HCT116 (cell line): ENCODE measurements around the gene CD93. TPM values are rescaled to one million over a fixed set of nuclear protein-coding genes. Genes with fewer than 3 reads are reported as not detected.

Source experiments
- ATAC-seq: fragments of 200-7000 bp; cut with Tn5 transposase; 2 replicates; pipeline ENCODE4 v1.9.1; 2020; ENCODE audit warnings: mild to moderate bottlenecking, moderate library complexity
- BruUV-seq: library from RNA; stranded (reverse); fragments of 400-500 nt; replicated peaks from 2 replicates; lab custom pipeline; 2021; lab: Mats Ljungman, UMichigan
- CTCF ChIA-PET: fragments of 300-600 bp; sonication (Branson Sonifier 250); formaldehyde crosslinking; loops from one replicate; lab custom pipeline; 2021; ENCODE audit warnings: antibody characterized with exemption; lab: Charles Lee
- POLR2A ChIA-PET: fragments of 300-600, 350-600 bp; sonication (Branson Sonifier 250); formaldehyde crosslinking; loops from one replicate; lab custom pipeline; 2021; ENCODE audit warnings: antibody characterized with exemption; lab: Charles Lee
- RAD21 ChIA-PET, 2 experiments: fragments of 300-600 bp; sonication (Branson Sonifier 250); formaldehyde crosslinking; loops; one replicate each; lab custom pipeline; 2023; ENCODE audit warnings: low total read pairs in 2 of 2; ENCODE audit not compliant: uncharacterized antibody in 2 of 2, unreplicated experiment in 2 of 2, low non-redundant PET in 1 of 2; lab: Charles Lee
- DNase-seq: peaks from one replicate; pipeline ENCODE4 v3.0.0-alpha.2; 2010; ENCODE audit warnings: low read depth, low spot score
- H2AFZ ChIP-seq: fragments of 200-600 bp; shearing (Covaris generic), sonication (generic); 2 replicates; pipeline ENCODE4 v1.6.1; 2017; ENCODE audit warnings: low read depth, mixed run types, mixed read lengths, antibody characterized with exemption, low read length; ENCODE audit not compliant: poor library complexity, severe bottlenecking
- H3K27ac ChIP-seq: 2 replicates; pipeline ENCODE4 v1.5.1; 2012; ENCODE audit warnings: low read depth, low read length
- H3K27me3 ChIP-seq: fragments of 200-600 bp; sonication (generic); 2 replicates; pipeline ENCODE4 v1.6.1; 2016; ENCODE audit warnings: mixed run types, low read length, mixed read lengths; ENCODE audit not compliant: insufficient read depth
- H3K36me3 ChIP-seq, 2 experiments: fragments of 200-500 bp in 1 of 2; fragments of 200-600 bp in 1 of 2; sonication (Bioruptor generic) in 1 of 2; sonication (generic) in 1 of 2; 2 replicates each; pipeline versions ENCODE4 v1.5.1 to v1.6.1; 2014 to 2016; ENCODE audit warnings: low read length in 2 of 2, inconsistent platforms in 1 of 2, mixed read lengths in 1 of 2, mixed run types in 1 of 2; ENCODE audit not compliant: insufficient read depth in 2 of 2, control insufficient read depth in 1 of 2
- H3K4me1 ChIP-seq, 2 experiments: fragments of 200-600 bp in 1 of 2; sonication (generic) in 1 of 2; 2 replicates each; pipeline versions ENCODE4 v1.5.1 to v1.6.1; 2012 to 2017; ENCODE audit warnings: low read length in 2 of 2, inconsistent platforms in 1 of 2, mild to moderate bottlenecking in 1 of 2, mixed read lengths in 1 of 2, mixed run types in 1 of 2, moderate library complexity in 1 of 2; ENCODE audit not compliant: insufficient read depth in 2 of 2, control insufficient read depth in 1 of 2
- H3K4me2 ChIP-seq: fragments of 200-600 bp; sonication (generic); 2 replicates; pipeline ENCODE4 v1.6.1; 2017; ENCODE audit warnings: mixed run types, low read length, mixed read lengths
- H3K4me3 ChIP-seq, 2 experiments: fragments of 200-600 bp in 1 of 2; sonication (generic) in 1 of 2; replicated peaks in 1 of 2; 2 replicates each; pipeline ENCODE4 v1.5.1; 2011 to 2016; ENCODE audit warnings: low read length in 2 of 2, control low read depth in 1 of 2, low read depth in 1 of 2, mild to moderate bottlenecking in 1 of 2, mixed read lengths in 1 of 2, mixed run types in 1 of 2
- H3K79me2 ChIP-seq: fragments of 200-600 bp; sonication (generic); 2 replicates; pipeline ENCODE4 v1.6.1; 2017; ENCODE audit warnings: mild to moderate bottlenecking, mixed run types, low read length, moderate library complexity, mixed read lengths; ENCODE audit not compliant: insufficient read depth
- H3K9ac ChIP-seq: fragments of 200-600 bp; sonication (generic); 2 replicates; pipeline ENCODE4 v1.6.1; 2016; ENCODE audit warnings: low read length, mixed read lengths
- H3K9me2 ChIP-seq: fragments of 200-600 bp; sonication (generic), shearing (Covaris generic); 2 replicates; pipeline ENCODE4 v1.6.1; 2017; ENCODE audit warnings: mixed run types, mild to moderate bottlenecking, moderate library complexity; ENCODE audit not compliant: insufficient read depth
- H3K9me3 ChIP-seq, 2 experiments: fragments of 200-500 bp in 1 of 2; fragments of 200-600 bp in 1 of 2; sonication (Bioruptor generic) in 1 of 2; sonication (generic) in 1 of 2; 2 replicates each; pipeline ENCODE4 v1.6.1; 2014 to 2017; ENCODE audit warnings: low read length in 2 of 2, mixed read lengths in 2 of 2, inconsistent platforms in 1 of 2, low read depth in 1 of 2, mild to moderate bottlenecking in 1 of 2, mixed run types in 1 of 2, moderate library complexity in 1 of 2; ENCODE audit not compliant: control insufficient read depth in 1 of 2, insufficient read depth in 1 of 2
- H4K20me1 ChIP-seq: fragments of 200-600 bp; sonication (generic), shearing (Covaris generic); 2 replicates; pipeline ENCODE4 v1.6.1; 2017; ENCODE audit warnings: mixed run types, mild to moderate bottlenecking, moderate library complexity; ENCODE audit not compliant: insufficient read depth
- CBX3 ChIP-seq: IDR thresholded peaks from 2 replicates; pipeline ENCODE4 v1.6.1; 2012; ENCODE audit warnings: low read depth
- CEBPB ChIP-seq: IDR thresholded peaks from 2 replicates; pipeline ENCODE4 v1.6.1; 2012; ENCODE audit warnings: low read depth
- EGR1 ChIP-seq: IDR thresholded peaks from 2 replicates; pipeline ENCODE4 v1.6.1; 2012; ENCODE audit warnings: low read depth
- ELF1 ChIP-seq: IDR thresholded peaks from 2 replicates; pipeline ENCODE4 v1.6.1; 2012; ENCODE audit warnings: low read depth, borderline replicate concordance
- FOSL1 ChIP-seq: IDR thresholded peaks from 2 replicates; pipeline ENCODE4 v1.6.1; 2012; ENCODE audit warnings: low read depth
- JUND ChIP-seq: IDR thresholded peaks from 2 replicates; pipeline ENCODE4 v1.6.1; 2012
- POLR2A ChIP-seq: IDR thresholded peaks from 2 replicates; pipeline ENCODE4 v1.7.0; 2011; ENCODE audit warnings: borderline replicate concordance; ENCODE audit not compliant: insufficient read depth, insufficient read length; ENCODE audit errors: extremely low read depth
- POLR2AphosphoS5 ChIP-seq: IDR thresholded peaks from 2 replicates; pipeline ENCODE4 v1.6.1; 2011; ENCODE audit warnings: mild to moderate bottlenecking, low read depth, low read length, moderate library complexity
- RAD21 ChIP-seq: IDR thresholded peaks from 2 replicates; pipeline ENCODE4 v1.6.1; 2012; ENCODE audit warnings: low read depth, mild to moderate bottlenecking
- SIN3A ChIP-seq: IDR thresholded peaks from 2 replicates; pipeline ENCODE4 v1.6.1; 2012; ENCODE audit warnings: low read depth
- SP1 ChIP-seq: IDR thresholded peaks from 2 replicates; pipeline ENCODE4 v1.6.1; 2012; ENCODE audit warnings: low read depth
- TCF7L2 ChIP-seq: IDR thresholded peaks from 2 replicates; pipeline ENCODE4 v1.7.0; 2011; ENCODE audit warnings: borderline replicate concordance, inconsistent platforms; ENCODE audit not compliant: insufficient read depth, insufficient read length; ENCODE audit errors: extremely low read depth
- YY1 ChIP-seq: IDR thresholded peaks from 2 replicates; pipeline ENCODE4 v1.6.1; 2011; ENCODE audit warnings: low read length, low read depth, moderate library complexity, mild to moderate bottlenecking; ENCODE audit not compliant: insufficient replicate concordance; ENCODE audit errors: extremely low read depth
- ZNF274 ChIP-seq: fragments of 200-500 bp; sonication (Bioruptor generic); IDR thresholded peaks from 2 replicates; pipeline ENCODE4 v1.6.1; 2014; ENCODE audit warnings: mild to moderate bottlenecking, low read depth, low read length, inconsistent platforms
- intact Hi-C: fragments of 100-400 bp; cut with micrococcal nuclease; formaldehyde crosslinking; loops from 2 replicates; pipeline ENCODE4 v1.10.0; 2022
- total RNA-seq: library from RNA; stranded (reverse); gene quantifications from one replicate; pipeline ENCODE4 v1.2.1, GENCODE V29; 2021; ENCODE audit not compliant: unreplicated experiment
- TF ChIP-seq, protein P1 (sequence below), 3 experiments: fragments of 200-600 bp in 1 of 3; sonication (generic) in 1 of 3; IDR thresholded peaks in 2 of 3; conservative IDR thresholded peaks in 1 of 3; 2 replicates each; pipeline ENCODE4 v1.5.1; 2012 to 2017; ENCODE audit warnings: low read depth in 2 of 3, low read length in 2 of 3, antibody characterized with exemption in 1 of 3, borderline replicate concordance in 1 of 3, control low read depth in 1 of 3, mild to moderate bottlenecking in 1 of 3, mixed read lengths in 1 of 3, mixed run types in 1 of 3, moderate library complexity in 1 of 3; ENCODE audit not compliant: insufficient read depth in 1 of 3

The CD93 gene
- total RNA-seq, 1 experiment from 2014 or later, result 0.07 TPM

DNA sequence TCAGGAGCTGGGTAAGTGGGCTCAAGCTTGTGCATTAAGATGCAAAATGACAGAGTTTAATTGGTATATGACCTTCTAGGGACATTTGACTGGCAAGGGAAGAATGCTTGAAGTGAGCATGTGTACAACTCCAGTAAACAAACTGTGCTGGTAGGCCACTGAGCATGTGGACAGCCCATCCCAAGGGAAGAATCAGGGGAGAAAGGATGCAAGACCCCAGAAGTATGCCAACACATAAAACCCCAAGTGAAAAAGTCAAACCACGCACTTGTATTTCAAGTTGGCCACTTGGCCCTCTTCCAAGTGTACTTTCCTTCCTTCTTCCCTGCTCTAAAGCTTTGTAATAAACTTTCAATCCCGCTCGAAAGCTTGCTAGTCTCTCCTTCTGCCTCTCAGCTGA, 26.3 kb downstream of the CD93 start:
- intact Hi-C loops, result loop anchor here (5.0 to 10.0 kb wide), 2 partner anchors 265 to 368 kb away; no protein-coding TSS in a partner anchor
- Histone ChIP-seq H3K27ac (no peak overlapping the region), H3K9me3 (no peaks in the 10 kb centered on the region), H3K9ac (no peak overlapping the region), H3K79me2 (no peaks in the 10 kb centered on the region), H3K4me3 (no peak overlapping the region), H3K4me1 (no peaks in the 10 kb centered on the region; a peak in 1 of 4 replicates), H4K20me1 (no peaks in the 10 kb centered on the region), H3K4me2 (no peak overlapping the region), H2AFZ (no peak overlapping the region), H3K36me3 (no peaks in the 10 kb centered on the region), H3K27me3 (0 out of 2 replicates have a peak, but pooled peaks cover 3% of the 10 kb centered on the region), H3K9me2 (no peaks in the 10 kb centered on the region)
- DNase-seq (no peak), ATAC-seq (no peak)
- no TSS peak for BruUV-seq
- CTCF ChIA-PET, result no interaction called here
- RAD21 ChIA-PET, result no interaction called here
- no peak for TF ChIP-seq ZNF274
- TF ChIP-seq, protein P1, sequence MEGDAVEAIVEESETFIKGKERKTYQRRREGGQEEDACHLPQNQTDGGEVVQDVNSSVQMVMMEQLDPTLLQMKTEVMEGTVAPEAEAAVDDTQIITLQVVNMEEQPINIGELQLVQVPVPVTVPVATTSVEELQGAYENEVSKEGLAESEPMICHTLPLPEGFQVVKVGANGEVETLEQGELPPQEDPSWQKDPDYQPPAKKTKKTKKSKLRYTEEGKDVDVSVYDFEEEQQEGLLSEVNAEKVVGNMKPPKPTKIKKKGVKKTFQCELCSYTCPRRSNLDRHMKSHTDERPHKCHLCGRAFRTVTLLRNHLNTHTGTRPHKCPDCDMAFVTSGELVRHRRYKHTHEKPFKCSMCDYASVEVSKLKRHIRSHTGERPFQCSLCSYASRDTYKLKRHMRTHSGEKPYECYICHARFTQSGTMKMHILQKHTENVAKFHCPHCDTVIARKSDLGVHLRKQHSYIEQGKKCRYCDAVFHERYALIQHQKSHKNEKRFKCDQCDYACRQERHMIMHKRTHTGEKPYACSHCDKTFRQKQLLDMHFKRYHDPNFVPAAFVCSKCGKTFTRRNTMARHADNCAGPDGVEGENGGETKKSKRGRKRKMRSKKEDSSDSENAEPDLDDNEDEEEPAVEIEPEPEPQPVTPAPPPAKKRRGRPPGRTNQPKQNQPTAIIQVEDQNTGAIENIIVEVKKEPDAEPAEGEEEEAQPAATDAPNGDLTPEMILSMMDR (IDR thresholded peaks at IDR 0.05 in 2 of 3, conservative IDR thresholded peaks at IDR 0.05 in 1 of 3; ENCODE audit: borderline replicate concordance in 1 of 3, insufficient read depth in 1 of 3, low read depth in 2 of 3, low read length in 2 of 3), result no peak
- no peak for TF ChIP-seq SIN3A
- TF ChIP-seq EGR1, result no peak
- TF ChIP-seq CEBPB, result no peak
- TF ChIP-seq CBX3, result no peak
- no peak for TF ChIP-seq POLR2A
- TF ChIP-seq SP1, result no peak
- TF ChIP-seq POLR2AphosphoS5, result no peak
- POLR2A ChIA-PET, result no interaction called here

DNA sequence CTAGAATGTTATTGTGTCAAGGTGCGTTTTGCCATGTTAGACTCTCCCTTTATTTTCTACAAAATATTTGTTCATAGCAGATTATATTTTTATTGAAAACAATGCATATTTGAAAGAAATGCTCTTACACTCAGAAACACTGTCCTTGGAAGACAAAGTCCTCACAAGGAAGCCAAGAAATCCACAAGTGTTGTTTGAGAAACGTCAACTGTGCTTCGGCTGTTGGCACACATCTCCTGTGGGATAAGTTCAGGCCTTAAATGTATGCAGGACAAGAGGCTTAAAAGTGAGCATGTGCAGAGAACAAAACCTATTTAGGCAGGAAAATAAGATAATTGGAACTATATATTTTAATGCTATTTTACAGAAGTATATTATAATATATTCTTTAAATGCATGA, 27.1 kb downstream of the CD93 start:
- Histone ChIP-seq H3K9ac (no peak overlapping the region), H3K9me3 (no peaks in the 10 kb centered on the region), H3K79me2 (no peaks in the 10 kb centered on the region), H4K20me1 (no peaks in the 10 kb centered on the region), H2AFZ (no peak overlapping the region), H3K4me1 (no peaks in the 10 kb centered on the region; a peak in 1 of 4 replicates), H3K27me3 (peaks cover 6% of the 10 kb centered on the region; the same call in 1 of the 2 replicates), H3K27ac (no peak overlapping the region), H3K9me2 (no peaks in the 10 kb centered on the region), H3K36me3 (no peaks in the 10 kb centered on the region), H3K4me3 (no peak overlapping the region), H3K4me2 (no peak overlapping the region)
- ChIA-PET POLR2A (no interaction called here), CTCF (no interaction called here), RAD21 (no interaction called here)
- no peak for DNase-seq
- no TSS peak for BruUV-seq
- intact Hi-C loops, result loop anchor here (10.0 kb wide), 1 partner anchor 266 kb away; no protein-coding TSS in a partner anchor
- ATAC-seq, result no peak
- TF ChIP-seq POLR2AphosphoS5 (no peak), ZNF274 (no peak), SIN3A (no peak), JUND (no peak), POLR2A (no peak), RAD21 (no peak), ELF1 (no peak), TCF7L2 (no peak), FOSL1 (no peak), YY1 (no peak)
- TF ChIP-seq, protein P1 (IDR thresholded peaks at IDR 0.05 in 2 of 3, conservative IDR thresholded peaks at IDR 0.05 in 1 of 3; ENCODE audit: borderline replicate concordance in 1 of 3, insufficient read depth in 1 of 3, low read depth in 2 of 3, low read length in 2 of 3), result no peak
